GM21526 (cell line): ENCODE data around the gene IQSEC2.

Source experiments
- ATAC-seq: cut with Tn5 transposase; IDR thresholded peaks from one replicate; pipeline ENCODE4 v1.9.1; 2021; ENCODE audit warnings: moderate library complexity; ENCODE audit not compliant: unreplicated experiment, low FRiP score

Gene IQSEC2

DNA sequence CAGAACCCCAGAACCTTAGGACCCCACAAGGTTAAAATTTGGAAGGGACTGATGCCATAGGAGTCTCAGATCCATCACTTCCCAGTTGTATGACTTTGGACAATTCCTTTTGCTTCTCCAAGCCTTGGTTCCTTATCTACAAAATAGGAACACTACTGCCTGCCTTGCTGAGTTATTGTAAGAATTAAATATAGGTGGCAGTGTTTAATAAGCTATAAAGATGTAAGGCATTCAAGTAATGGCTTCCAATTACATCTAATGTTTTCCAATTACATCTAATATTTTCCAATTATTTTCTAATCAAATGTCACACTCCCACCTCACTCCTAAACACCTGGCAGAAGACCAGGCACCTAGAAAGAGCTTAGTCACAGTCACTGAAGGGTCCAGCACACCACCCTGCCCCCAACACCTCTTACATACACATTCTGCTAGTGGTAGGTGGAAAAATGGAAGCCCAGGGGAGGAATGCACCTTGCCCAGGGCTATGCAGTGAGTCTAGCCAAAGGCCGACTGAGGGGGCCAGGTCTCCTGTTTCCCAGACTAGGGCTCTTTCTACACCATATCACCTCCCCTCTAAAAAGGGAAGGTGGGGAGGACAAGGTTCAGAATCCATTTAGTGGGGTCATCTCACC, 31.9 kb downstream of the IQSEC2 start:
- no peak for ATAC-seq

DNA sequence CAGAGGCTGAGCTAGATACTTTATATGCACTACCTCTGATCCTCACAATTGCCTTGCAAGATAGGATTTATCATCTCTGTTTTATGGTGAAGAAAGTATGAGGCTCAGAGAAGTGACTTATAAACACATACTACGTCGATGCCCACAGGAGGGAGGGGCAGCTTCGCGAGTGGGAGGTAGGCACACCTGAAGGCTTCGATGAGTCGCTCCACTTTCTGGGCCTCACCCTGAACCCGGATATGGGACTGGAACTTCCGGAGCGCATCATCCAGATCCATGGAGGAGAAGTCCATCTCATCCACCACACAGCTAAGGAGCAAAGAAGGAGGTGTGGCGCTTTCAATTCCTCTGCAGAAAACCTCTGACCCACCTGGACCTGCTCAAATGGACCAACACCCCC, 33.5 kb downstream of the IQSEC2 start:
- no peak for ATAC-seq

DNA sequence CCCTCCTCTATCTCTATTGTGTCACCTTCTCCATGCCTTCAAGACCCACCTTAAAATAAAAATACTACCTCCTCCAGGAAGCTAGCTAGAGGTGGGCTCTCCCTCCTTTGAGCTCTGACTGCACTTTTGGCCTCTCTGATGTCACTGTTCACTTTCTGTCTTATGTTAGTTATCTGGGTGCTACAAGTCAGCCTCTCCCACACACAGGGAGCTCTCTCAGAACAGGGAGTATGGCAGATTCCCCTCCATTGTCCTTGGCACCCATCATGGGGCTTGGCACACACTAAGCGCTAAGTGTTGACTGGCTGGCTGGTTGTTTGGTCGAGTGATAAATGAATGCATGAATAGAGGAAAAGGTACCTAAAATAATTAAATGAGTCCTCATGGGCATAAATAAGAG, 35.2 kb downstream of the IQSEC2 start:
- ATAC-seq = no peak

DNA sequence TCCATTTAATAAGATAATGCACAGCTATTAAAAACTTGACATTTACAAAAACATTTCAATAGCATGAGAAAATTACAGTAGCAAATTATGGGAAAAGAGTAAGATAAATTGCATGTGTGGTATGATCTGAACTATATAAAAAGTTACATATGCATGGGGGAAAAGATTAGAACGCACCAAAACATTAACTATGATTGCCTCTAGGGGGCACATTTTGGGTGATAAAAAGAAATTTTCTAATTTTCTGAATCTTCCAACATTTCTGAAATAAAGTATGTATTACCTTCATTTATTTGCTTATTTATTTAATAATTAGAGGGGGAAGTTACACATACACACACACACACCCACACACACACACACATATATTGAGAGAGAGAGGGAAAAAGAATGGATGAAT, 36.8 kb downstream of the IQSEC2 start:
- ATAC-seq = no peak

DNA sequence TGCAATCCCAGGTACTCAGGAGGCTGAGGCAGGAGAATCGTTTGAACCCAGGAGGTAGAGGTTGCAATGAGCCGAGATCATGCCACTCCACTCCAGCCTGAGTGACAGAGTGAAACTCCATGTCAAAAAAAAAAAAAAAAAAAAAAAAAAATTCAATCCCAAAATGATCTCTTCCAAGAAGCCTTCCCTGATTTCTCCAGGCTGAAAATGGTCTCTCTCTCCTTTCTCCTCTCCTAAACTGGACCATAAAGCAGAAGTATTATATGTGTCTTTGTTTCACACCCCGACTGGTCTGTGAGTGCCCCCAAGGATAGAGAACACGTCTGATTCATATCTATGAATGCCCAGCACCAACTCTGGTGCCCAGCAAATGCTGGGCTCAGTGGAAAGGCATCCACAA, 39.1 kb downstream of the IQSEC2 start:
- ATAC-seq = no peak

DNA sequence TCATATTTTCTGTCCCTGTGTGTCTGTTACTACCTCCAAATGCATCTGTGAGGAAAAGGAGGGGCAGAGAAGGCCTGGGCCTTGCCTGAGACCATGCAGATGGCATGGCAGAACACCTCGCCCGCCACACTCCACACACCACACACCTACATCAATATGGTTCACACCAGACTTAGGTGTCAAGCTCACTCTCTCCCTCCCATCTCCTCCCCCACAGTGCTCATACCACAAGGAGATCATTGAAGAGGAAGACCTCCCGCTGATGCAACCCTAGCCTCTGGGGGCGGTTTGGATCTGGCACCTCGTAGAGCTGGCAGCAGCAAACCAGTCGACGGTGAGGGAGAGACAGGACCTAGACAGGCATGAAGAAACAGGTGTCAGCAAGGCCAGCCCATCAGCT, 39.8 kb downstream of the IQSEC2 start:
- no peak for ATAC-seq

DNA sequence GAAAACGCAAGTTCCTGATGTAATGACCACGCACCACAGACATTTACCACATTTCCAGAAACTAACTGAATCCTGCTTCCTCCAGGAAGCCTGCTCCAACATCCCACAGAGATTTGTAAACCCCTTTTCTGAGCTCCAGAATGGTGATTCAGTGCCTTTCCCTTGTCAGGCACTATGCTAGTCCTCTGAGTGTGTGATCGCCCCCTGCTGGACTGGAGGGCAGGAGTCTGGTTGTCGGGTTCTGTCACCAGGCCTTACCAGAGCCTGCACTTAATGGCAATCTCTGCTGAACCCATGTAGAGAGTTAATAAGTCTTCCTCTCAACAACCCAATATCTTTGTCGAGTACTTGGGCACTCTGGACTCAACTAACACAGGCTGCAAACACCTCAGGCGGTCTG, 41.9 kb downstream of the IQSEC2 start:
- ATAC-seq = no peak

DNA sequence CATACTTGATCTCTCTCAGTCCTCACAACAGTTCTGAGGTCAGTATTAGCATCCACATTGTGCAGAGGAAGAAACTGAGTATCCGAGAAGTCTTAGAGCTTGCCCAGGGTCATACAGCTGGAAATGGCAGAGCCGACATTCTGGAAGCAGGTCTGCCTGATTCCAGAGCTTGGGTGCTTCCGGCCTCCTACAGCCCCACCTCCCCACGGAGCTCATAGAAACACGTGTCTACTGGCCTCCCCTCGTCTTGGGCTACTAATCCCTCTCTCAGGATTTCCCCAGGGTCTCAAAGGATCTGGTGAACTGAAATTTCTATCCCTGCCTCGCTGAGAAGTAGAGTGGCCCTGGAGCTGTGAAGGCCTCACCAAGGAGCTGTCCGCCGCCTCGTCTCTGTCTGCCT, 44.3 kb downstream of the IQSEC2 start:
- ATAC-seq = no peak

DNA sequence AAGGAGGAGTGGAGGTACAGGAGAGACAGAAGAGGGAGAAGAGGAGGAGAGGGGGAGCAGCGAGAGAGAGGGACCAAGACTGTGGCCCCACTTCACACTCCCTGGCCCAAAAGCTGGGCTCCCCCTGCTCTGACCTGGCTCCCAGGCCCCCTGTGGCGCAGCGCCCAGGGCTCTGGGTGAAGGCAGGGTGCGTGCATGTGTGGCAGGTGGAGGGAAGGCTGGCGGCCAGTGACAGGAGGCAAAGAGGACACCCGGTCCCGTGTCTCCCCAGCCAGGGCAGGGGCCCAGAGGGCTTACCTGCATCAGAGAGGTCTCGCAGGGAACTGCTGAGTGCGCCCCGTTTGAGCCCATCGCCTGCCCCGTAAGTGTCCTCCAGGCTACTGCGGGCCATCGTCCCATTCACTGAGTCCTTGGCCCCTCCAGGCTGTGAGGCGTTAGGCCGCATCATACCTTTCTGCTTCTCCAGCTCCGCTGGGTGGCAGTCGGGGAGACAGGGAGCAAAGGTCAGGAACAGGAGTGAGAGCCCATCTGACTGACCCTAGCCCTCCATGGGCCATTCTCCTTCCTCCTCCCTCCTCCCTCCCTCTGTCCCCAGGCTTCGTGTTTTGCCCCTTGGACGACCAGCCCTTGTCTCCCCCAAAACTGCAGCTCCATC, 45.2 kb downstream of the IQSEC2 start:
- no peak for ATAC-seq

DNA sequence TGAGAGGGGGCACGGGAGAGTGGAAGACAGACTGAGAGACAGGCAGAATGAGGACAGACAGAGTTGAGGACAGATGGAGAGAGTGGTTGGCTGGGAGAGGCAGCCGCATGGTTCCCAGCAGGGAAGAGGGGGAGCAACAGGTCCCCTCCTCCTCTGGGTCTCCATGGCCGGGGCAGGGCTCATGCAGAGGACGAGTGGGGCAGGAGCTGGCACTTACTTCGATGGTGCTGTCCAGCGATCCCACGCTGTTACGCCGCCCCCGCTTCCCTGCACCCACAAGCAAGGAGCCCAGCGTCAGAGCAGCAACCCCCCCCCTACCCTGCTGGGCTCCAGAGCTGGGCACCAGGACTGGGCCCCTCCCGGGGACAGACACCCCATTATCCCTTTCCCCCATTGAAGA, 45.8 kb downstream of the IQSEC2 start:
- no peak for ATAC-seq

DNA sequence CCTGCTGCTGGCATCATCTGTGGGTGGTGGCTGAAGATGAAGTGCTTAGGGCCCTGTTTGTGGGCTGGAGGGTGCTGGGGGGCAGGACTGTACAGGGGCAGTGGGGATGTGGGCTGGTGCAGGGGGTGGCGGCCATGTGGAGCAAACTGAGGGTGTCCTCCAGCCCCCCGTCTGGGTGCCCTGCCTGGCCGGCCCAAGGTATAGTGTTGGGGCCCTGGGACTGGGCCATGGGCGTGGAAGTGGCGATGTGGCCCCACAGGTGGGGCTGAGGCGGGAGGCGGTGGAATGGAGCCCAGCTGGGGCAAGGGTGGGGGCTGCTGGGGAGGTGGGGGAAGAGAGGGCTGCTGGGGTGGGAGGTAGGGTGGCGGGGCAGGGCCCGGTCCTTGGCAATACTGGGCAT, 46.9 kb downstream of the IQSEC2 start:
- ATAC-seq = no peak

DNA sequence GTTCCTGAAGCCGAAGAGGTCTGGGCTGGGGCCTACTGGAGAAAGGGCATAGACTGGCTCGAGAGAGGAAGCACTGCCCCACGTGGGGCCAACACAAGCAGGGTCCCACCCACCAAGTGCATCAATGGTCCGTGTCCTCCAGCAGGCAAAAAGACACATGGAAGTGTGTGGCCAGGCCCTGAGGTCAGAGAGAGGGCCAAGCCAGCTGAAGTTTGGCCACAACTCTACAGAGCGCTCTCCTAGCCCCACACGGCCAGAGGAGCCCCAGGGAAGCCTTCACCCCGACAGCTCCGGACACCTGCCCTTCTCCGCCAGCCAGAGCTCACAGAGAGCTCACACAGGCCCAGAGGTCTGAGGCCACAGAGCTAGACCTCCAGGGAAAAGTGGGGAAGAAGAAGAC, 47.8 kb downstream of the IQSEC2 start:
- no peak for ATAC-seq

DNA sequence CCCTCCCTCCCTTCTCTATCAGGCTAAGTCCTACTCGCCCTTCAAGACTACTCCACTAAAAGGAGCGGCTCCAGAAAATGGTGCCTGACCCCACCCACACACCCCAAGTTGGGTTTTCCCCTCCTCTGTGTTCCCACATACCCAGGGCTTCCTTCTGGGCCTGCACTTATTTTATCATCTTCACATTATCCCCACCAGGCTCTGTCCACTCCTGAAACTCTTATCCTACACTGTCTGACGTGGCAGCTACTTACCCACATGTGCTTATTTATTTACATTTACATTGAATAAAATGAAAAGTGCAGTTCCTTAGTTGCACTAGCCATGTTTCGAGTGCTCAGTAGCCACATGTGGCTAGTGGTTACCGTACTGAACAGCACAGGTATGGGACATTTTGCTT, 51.3 kb downstream of the IQSEC2 start:
- ATAC-seq = no peak

DNA sequence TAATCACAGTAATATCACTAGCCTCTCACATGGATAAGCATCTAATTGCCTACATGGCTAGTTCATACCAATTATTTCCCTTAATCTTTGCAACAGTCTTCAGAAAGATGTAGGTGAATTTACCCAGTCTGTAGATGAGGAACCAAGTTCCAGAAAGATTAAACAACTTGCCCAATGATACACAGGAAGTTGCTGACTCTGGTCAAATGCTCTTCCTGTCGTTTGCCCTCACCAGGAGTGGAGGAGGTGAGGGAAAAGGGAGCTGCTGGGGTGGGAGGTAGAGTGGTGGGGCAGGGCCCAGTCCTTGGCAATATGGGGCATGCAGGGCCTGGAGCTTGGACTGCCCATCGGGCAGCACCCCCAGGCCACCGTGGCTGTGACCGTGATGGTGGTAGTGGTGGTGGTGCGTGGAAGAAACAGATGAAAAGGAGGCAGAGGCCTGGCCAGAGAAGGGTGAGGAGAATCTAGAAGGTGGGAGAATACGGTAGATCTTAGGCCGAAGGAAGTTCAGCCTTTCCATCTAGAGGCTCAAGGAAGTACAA, 54.1 kb downstream of the IQSEC2 start:
- no peak for ATAC-seq

DNA sequence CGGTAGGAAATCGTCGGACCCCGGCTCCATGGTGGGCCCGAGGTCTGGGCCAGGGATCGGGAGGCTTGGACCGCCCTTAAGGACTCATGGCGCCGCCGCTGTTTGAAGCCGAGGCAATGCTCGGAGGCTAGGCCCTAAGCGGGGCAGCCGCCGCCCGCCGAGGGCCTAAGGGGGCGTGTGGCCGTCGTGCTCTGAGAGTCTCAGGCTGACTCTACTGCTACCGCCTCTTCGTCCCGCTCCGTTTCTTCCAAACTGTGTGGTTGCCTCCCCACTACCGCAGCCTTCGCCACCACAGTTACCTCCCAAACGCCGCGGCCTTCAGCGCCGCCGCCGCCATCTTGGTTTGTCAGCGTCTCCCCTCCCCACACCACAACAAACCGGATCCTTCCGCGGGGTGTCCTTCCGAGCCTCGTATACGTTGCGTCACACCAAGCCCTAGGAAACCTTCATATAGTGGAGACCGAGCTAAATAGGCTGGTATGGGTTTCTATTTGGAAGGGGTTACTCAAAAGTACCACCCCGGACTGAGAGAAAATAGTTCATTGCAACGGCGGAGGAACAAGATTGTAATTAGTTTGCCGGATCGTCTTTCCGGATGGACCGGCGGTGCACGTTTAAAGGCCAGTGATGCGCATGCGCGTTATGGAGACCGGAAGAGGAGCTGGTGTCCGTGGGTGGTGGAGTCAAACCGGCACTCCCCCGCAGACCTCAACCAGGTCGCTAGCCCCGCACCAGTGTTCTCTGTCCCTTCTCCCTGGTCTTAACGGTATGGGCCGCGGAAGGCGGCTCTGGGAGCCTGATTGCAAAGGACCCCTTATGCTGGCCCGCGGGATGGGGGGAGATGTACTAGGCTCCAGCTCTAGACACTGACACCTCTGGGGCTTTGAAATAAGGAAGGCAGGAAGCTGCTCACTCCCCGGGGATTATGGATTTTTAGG, 56.3 kb downstream of the IQSEC2 start, which contains the start of gene KDM5C:
KDM5C (minus strand) TSS at position 348 of the 938 bp plus-strand sequence; CDS start at position 30, 318 bp downstream.
- ATAC-seq = peak; percentile 59

DNA sequence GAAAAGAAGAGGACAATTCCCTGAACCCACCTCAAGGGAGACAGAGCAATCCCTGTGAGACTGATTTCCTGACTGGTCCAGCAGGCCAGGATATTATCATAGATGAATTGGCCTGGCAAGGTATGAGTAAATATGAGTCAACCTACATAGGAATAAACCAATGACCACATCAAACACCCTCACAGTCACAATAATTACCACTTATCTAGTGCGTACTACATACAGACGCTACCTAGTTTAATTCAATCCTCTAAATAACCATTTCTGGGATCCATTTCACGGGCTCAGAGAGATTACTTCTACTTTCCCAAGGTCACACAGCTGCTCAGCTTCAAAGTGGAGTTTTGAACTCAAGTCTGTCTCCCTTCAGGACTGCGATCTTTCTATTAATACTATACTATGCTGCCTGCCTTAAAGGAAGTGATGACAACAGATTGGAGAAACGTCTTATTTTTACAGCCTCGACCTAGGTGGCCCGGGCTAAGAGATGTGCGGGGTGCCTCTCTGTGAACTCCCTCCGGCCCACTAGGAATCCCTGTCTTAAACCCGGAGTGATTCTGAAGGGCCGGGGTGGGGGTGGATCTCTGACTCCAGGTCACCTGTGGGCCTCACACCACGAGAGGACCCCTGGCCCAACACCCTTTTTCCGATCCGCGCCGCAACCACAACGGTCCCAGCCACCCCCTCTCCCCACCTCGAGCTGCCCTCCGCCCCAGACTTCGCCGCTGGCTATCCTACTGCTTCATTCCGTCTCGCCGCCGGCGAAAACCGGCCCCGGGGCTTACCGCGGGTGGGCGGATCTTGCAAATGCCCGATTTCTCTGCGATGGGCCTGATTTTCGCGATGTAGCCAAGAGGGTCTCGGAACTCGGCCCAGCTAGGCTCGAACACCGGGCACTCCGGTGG, 57.2 kb downstream of the IQSEC2 start:
- ATAC-seq = no peak

DNA sequence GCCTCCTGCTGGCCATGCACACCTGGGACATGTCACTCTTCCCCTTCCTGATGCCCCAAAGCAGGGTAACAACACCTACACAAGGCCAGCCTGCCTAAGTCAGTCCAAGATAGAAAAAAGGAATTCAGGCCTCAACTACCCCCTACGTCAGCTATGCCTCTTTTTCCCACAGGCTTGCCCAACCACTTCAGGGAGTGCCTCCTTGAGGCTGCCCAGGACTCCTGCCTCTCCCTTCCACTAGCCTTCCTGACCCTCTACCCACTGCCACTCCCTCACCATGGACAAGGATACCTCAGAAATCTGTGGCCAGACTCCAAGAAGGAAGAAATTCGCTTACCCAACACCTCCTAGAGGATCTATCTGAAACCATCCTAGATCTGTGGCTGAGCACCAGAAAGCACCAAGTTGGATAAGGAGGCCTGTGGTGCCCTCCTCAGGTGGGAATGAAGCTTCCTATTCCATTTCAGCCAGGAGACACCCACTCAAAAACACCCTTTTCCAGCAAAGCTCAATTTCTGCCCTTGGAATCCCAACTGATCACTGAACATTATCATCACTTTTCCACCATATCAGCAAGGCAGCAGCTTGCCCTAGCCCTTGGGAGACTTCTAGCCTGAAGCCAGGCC, 58.2 kb downstream of the IQSEC2 start:
- ATAC-seq = no peak
